DOHH2 (cell line): ENCODE results near the gene CDK15.

ENCODE experiments used
- H3F3A ChIP-seq: fragments of 200-600 bp; sonication (generic), shearing (Covaris generic); 2 replicates; pipeline ENCODE4 v1.6.0; 2016; ENCODE audit warnings: antibody characterized with exemption, mild to moderate bottlenecking; ENCODE audit not compliant: control insufficient read depth, insufficient read depth
- H3K27ac ChIP-seq: fragments of 200-600 bp; sonication (generic); 2 replicates; pipeline ENCODE4 v1.5.1; 2014; ENCODE audit warnings: low read depth, mild to moderate bottlenecking, low read length, moderate library complexity
- H3K27me3 ChIP-seq: fragments of 200-600 bp; sonication (generic); 2 replicates; pipeline ENCODE4 v1.6.1; 2014; ENCODE audit warnings: mild to moderate bottlenecking, low read length, mixed read lengths; ENCODE audit not compliant: control insufficient read depth
- H3K36me3 ChIP-seq: fragments of 200-600 bp; sonication (generic); 2 replicates; pipeline ENCODE4 v1.6.1; 2014; ENCODE audit warnings: mild to moderate bottlenecking, low read length, moderate library complexity, mixed read lengths; ENCODE audit not compliant: control insufficient read depth
- H3K4me1 ChIP-seq: fragments of 200-600 bp; sonication (generic); 2 replicates; pipeline ENCODE4 v1.6.1; 2014; ENCODE audit warnings: mild to moderate bottlenecking, low read length, mixed read lengths; ENCODE audit not compliant: control insufficient read depth
- H3K4me2 ChIP-seq: fragments of 200-600 bp; sonication (generic); 2 replicates; pipeline ENCODE4 v1.6.0; 2014; ENCODE audit warnings: mild to moderate bottlenecking, low read length, moderate library complexity
- H3K4me3 ChIP-seq: fragments of 200-600 bp; sonication (generic); 2 replicates; pipeline ENCODE4 v1.5.1; 2014; ENCODE audit warnings: mild to moderate bottlenecking, low read length, mixed read lengths
- H3K79me2 ChIP-seq: fragments of 200-600 bp; sonication (generic); 2 replicates; pipeline ENCODE4 v1.6.1; 2014; ENCODE audit warnings: mild to moderate bottlenecking, low read length, mixed read lengths; ENCODE audit not compliant: control insufficient read depth
- H3K9me2 ChIP-seq: fragments of 200-600 bp; sonication (generic); replicated peaks from 2 replicates; pipeline ENCODE4 v1.6.1; 2014; ENCODE audit warnings: mild to moderate bottlenecking, low read length, mixed read lengths; ENCODE audit not compliant: control insufficient read depth
- H3K9me3 ChIP-seq: fragments of 200-600 bp; sonication (generic); 2 replicates; pipeline ENCODE4 v1.6.1; 2014; ENCODE audit warnings: antibody characterized with exemption, low read length, mixed read lengths; ENCODE audit not compliant: control insufficient read depth, insufficient read depth
- H4K20me1 ChIP-seq: fragments of 200-600 bp; sonication (generic); 2 replicates; pipeline ENCODE4 v1.6.0; 2014; ENCODE audit warnings: low read depth, mild to moderate bottlenecking, antibody characterized with exemption, low read length, moderate library complexity; ENCODE audit not compliant: control insufficient read depth, insufficient read depth
- CTCF ChIP-seq: fragments of 200-600 bp; sonication (generic); IDR thresholded peaks from one replicate; pipeline ENCODE4 v1.5.1; 2014; ENCODE audit warnings: antibody characterized with exemption, mild to moderate bottlenecking, low read depth, low read length; ENCODE audit not compliant: poor library complexity, severe bottlenecking
- EZH2phosphoT487 ChIP-seq: fragments of 200-600 bp; sonication (generic); IDR thresholded peaks from 2 replicates; pipeline ENCODE4 v1.6.1; 2017; ENCODE audit warnings: borderline replicate concordance, mild to moderate bottlenecking, antibody characterized with exemption, low read length, moderate library complexity, mixed read lengths

Gene CDK15

GRCh38 chr2:201784563-201784962 is 21.8 kb upstream of the CDK15 start:
- H3K9me2 ChIP-seq, result no peaks in the 10 kb centered on the region
- no peaks in the 10 kb centered on the region for H3K79me2 ChIP-seq
- H3K36me3 ChIP-seq, result no peaks in the 10 kb centered on the region
- H3F3A ChIP-seq, result no peaks in the 10 kb centered on the region
- peaks cover 15% of the 10 kb centered on the region for H3K4me1 ChIP-seq
- TF ChIP-seq CTCF, result no peak
- no peak overlapping the region for H3K4me3 ChIP-seq
- no peaks in the 10 kb centered on the region for H4K20me1 ChIP-seq
- H3K4me2 ChIP-seq, result no peak overlapping the region
- H3K9me3 ChIP-seq, result no peaks in the 10 kb centered on the region
- H3K27me3 ChIP-seq, result peaks cover 14% of the 10 kb centered on the region
- no peak overlapping the region for H3K27ac ChIP-seq

GRCh38 chr2:201785135-201785534 is 21.2 kb upstream of the CDK15 start:
- Histone ChIP-seq H3K79me2 (no peaks in the 10 kb centered on the region), H3K27me3 (peaks cover 9% of the 10 kb centered on the region), H3K9me2 (no peaks in the 10 kb centered on the region), H3K27ac (no peak overlapping the region), H3F3A (no peaks in the 10 kb centered on the region), H4K20me1 (no peaks in the 10 kb centered on the region), H3K4me3 (no peak overlapping the region), H3K4me1 (peaks cover 10% of the 10 kb centered on the region), H3K9me3 (no peaks in the 10 kb centered on the region), H3K36me3 (no peaks in the 10 kb centered on the region), H3K4me2 (no peak overlapping the region)
- no peak for TF ChIP-seq EZH2phosphoT487
- TF ChIP-seq CTCF, result no peak

- Histone ChIP-seq H3K36me3 (no peaks in the 10 kb centered on the region), H3K4me2 (no peak overlapping the region), H4K20me1 (no peaks in the 10 kb centered on the region), H3K9me3 (no peaks in the 10 kb centered on the region), H3K27ac (no peak overlapping the region), H3K4me3 (no peak overlapping the region), H3K4me1 (peaks cover 5% of the 10 kb centered on the region), H3K79me2 (no peaks in the 10 kb centered on the region), H3K27me3 (peaks cover 7% of the 10 kb centered on the region), H3K9me2 (no peaks in the 10 kb centered on the region), H3F3A (no peaks in the 10 kb centered on the region)
- TF ChIP-seq CTCF, result no peak
- no peak for TF ChIP-seq EZH2phosphoT487
Measured at GRCh38 chr2:201786471-201786870, 19.9 kb upstream of the CDK15 start.

GRCh38 chr2:201788371-201788770 is 18.0 kb upstream of the CDK15 start:
- H3K4me2 ChIP-seq, result no peak overlapping the region
- H3K9me3 ChIP-seq, result no peaks in the 10 kb centered on the region
- no peak overlapping the region for H3K4me3 ChIP-seq
- H3F3A ChIP-seq, result no peaks in the 10 kb centered on the region
- no peak overlapping the region for H3K27ac ChIP-seq
- H3K36me3 ChIP-seq, result no peaks in the 10 kb centered on the region
- H4K20me1 ChIP-seq, result no peaks in the 10 kb centered on the region
- no peaks in the 10 kb centered on the region for H3K9me2 ChIP-seq
- H3K4me1 ChIP-seq, result no peaks in the 10 kb centered on the region
- no peaks in the 10 kb centered on the region for H3K79me2 ChIP-seq
- TF ChIP-seq CTCF (no peak), EZH2phosphoT487 (no peak)
- H3K27me3 ChIP-seq, result peaks cover 4% of the 10 kb centered on the region
